Measurements from ENCODE around the gene RXFP3. TPM values are rescaled to one million over a fixed set of nuclear protein-coding genes. Genes with fewer than 3 reads are reported as not detected.

RXFP3 gene
- total RNA-seq, 1 donor from 2014 or later = not detected

- FAIRE-seq = no peak
These were observed 40.1 kb downstream of the RXFP3 start for GRCh38 chr5:33976307-33976706.

GRCh38 chr5:33978306-33978705 lies 42.1 kb downstream of the RXFP3 start:
- FAIRE-seq = no peak

More at GRCh38 chr5:33976307-33976706, 40.1 kb downstream of the RXFP3 start:
- no peak overlapping the region for H3K4me3 ChIP-seq (ENCODE audit: low read depth, low read length)
- peaks cover 4% of the 10 kb centered on the region for H3K27me3 ChIP-seq (ENCODE audit: control insufficient read depth, insufficient read depth, low read length)
- no peak for TF ChIP-seq CTCF (IDR thresholded peaks at IDR 0.05; ENCODE audit: insufficient read depth, low read length, severe bottlenecking)
- H3K36me3 ChIP-seq (ENCODE audit: control insufficient read depth, insufficient read depth, low read length) = no peaks in the 10 kb centered on the region
- DNase-seq (ENCODE audit: low read depth) = no peak

GRCh38 chr5:33980030-33980429 lies 43.8 kb downstream of the RXFP3 start:
- FAIRE-seq = no peak
- no peak for DNase-seq (ENCODE audit: low read depth)
- H3K27me3 ChIP-seq (ENCODE audit: control insufficient read depth, insufficient read depth, low read length) = peaks cover 4% of the 10 kb centered on the region
- no peak overlapping the region for H3K4me3 ChIP-seq (ENCODE audit: low read depth, low read length)
- TF ChIP-seq CTCF (IDR thresholded peaks at IDR 0.05; ENCODE audit: insufficient read depth, low read length, severe bottlenecking) = no peak
- H3K36me3 ChIP-seq (ENCODE audit: control insufficient read depth, insufficient read depth, low read length) = no peaks in the 10 kb centered on the region

More at GRCh38 chr5:33978306-33978705, 42.1 kb downstream of the RXFP3 start:
- Histone ChIP-seq H3K27me3 (ENCODE audit: control insufficient read depth, insufficient read depth, low read length) (peaks cover 4% of the 10 kb centered on the region), H3K4me3 (ENCODE audit: low read depth, low read length) (no peak overlapping the region), H3K36me3 (ENCODE audit: control insufficient read depth, insufficient read depth, low read length) (no peaks in the 10 kb centered on the region)
- no peak for TF ChIP-seq CTCF (IDR thresholded peaks at IDR 0.05; ENCODE audit: insufficient read depth, low read length, severe bottlenecking)
- no peak for DNase-seq (ENCODE audit: low read depth)

GRCh38 chr5:33981408-33982162 lies 45.4 kb downstream of the RXFP3 start:
- Histone ChIP-seq H3K4me3 (ENCODE audit: low read depth, low read length) (no peak overlapping the region), H3K27me3 (ENCODE audit: control insufficient read depth, insufficient read depth, low read length) (peaks cover 2% of the 10 kb centered on the region), H3K36me3 (ENCODE audit: control insufficient read depth, insufficient read depth, low read length) (no peaks in the 10 kb centered on the region)
- TF ChIP-seq CTCF (IDR thresholded peaks at IDR 0.05; ENCODE audit: insufficient read depth, low read length, severe bottlenecking) = no peak
- no peak for FAIRE-seq
- DNase-seq (ENCODE audit: low read depth) = no peak

GRCh38 chr5:33984178-33984577 lies 48.0 kb downstream of the RXFP3 start:
- Histone ChIP-seq H3K4me3 (ENCODE audit: low read depth, low read length) (no peak overlapping the region), H3K36me3 (ENCODE audit: control insufficient read depth, insufficient read depth, low read length) (no peaks in the 10 kb centered on the region), H3K27me3 (ENCODE audit: control insufficient read depth, insufficient read depth, low read length) (peaks cover 2% of the 10 kb centered on the region)
- no peak for TF ChIP-seq CTCF (IDR thresholded peaks at IDR 0.05; ENCODE audit: insufficient read depth, low read length, severe bottlenecking)
- FAIRE-seq (no peak), DNase-seq (ENCODE audit: low read depth) (no peak)

Measured in bronchial epithelial cell (primary cell).